ENCODE results near the gene SLC22A17. TPM values are rescaled to one million over a fixed set of nuclear protein-coding genes. Genes with fewer than 3 reads are reported as not detected.

The SLC22A17 gene
- total RNA-seq, 4 donors from 2014 or later: 4.0 to 14.2 (median 8.5) TPM

DNA sequence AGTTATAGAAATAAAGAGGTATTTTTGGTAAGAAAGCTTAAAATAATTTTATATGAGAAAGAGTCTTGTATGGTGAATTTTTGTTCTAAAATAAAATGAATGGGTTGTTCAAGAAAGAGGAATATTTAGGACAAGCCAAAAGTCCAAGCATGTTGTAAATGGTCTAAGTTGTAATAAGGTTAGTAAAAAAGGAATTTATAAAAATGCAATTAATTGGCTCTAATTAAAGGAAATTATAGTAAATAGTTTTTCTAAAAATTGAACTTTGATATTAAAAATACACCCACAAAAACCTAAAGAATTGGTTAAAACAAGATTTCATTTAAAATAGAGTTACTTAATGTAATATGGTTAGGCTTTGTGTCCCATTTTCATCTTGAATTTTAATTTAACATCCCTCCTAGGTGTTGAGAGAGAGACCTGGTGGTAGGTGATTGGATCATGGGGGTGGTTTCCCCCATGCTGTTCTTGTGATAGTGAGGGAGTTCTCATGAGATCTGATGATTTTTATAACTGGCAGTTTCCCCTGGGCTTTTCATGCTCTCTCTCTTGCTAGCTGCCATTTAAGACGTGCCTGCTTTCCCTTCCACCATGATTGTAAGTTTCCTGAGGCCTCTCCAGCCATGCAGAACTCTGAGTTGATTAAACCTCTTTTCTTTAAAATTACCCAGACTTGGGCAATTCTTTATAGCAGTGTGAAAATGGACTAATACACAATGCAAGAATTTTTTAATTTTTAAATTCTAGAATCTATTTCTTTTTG is 13.0 kb downstream of the SLC22A17 start:
- intact Hi-C loops (cut with DNase I; ENCODE audit: low total_unique reads): no loop called here
- no peak for DNase-seq
- WGBS, 2 donors (ENCODE audit: low coverage in 1 of 2): 40 to 76% methylated on average over 1 of the region's 1 CpG
- H3K9me3 ChIP-seq: peaks cover 0 to 4% of the 10 kb centered on the region in 2 donors
- no peak overlapping the region for H3K4me3 ChIP-seq
- TF ChIP-seq EP300 (IDR thresholded peaks at IDR 0.05; ENCODE audit: low read depth) (no peak), POLR2AphosphoS5 (IDR thresholded peaks at IDR 0.05) (no peak), POLR2A (IDR thresholded peaks at IDR 0.05) (no peak)
- TF ChIP-seq, protein P1, sequence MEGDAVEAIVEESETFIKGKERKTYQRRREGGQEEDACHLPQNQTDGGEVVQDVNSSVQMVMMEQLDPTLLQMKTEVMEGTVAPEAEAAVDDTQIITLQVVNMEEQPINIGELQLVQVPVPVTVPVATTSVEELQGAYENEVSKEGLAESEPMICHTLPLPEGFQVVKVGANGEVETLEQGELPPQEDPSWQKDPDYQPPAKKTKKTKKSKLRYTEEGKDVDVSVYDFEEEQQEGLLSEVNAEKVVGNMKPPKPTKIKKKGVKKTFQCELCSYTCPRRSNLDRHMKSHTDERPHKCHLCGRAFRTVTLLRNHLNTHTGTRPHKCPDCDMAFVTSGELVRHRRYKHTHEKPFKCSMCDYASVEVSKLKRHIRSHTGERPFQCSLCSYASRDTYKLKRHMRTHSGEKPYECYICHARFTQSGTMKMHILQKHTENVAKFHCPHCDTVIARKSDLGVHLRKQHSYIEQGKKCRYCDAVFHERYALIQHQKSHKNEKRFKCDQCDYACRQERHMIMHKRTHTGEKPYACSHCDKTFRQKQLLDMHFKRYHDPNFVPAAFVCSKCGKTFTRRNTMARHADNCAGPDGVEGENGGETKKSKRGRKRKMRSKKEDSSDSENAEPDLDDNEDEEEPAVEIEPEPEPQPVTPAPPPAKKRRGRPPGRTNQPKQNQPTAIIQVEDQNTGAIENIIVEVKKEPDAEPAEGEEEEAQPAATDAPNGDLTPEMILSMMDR (IDR thresholded peaks at IDR 0.05): no peak
- H3K36me3 ChIP-seq: no peaks in the 10 kb centered on the region
- no peak overlapping the region for H3K27ac ChIP-seq
- in situ Hi-C loops (cut with MboI; ENCODE audit: low pct_ligation_motif_present in 1 of 4, low pct_unique_long_range_greater_than_20kb in 1 of 4, low sequenced_read_pairs in 3 of 4): loop anchor here in 2 of 4 donors (25.0 kb wide), 1 partner anchor 223 kb away; the partner anchor contains the start of genes AP1G2 (in 2 of the 2), THTPA (in 2 of the 2) and ZFHX2 (in 2 of the 2)
- H3K4me1 ChIP-seq: no peaks in the 10 kb centered on the region
- H3K27me3 ChIP-seq: peaks cover 9% of the 10 kb centered on the region

DNA sequence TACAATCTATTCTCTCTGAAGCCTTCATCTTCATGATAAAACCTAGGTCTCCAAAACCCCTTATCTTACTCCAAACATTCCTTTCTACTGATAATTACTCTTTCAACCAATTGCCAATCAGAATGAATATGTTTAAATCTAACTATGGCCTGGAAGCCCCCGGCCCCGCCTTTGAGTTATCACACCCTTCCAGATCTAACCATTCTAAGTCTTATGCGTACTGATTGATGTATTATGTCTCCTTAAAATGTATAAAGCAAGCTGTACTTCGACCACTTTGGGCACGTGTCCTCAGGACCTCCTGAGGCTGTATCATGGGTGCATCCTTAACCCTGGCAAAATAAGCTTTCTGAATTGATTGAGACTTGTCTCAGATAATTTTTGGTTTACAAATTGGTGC is 17.1 kb downstream of the SLC22A17 start:
- no peak for DNase-seq
- Histone ChIP-seq H3K4me3 (no peak overlapping the region), H3K9me3 (peaks cover 0 to 4% of the 10 kb centered on the region in 2 donors), H3K4me1 (no peaks in the 10 kb centered on the region), H3K27ac (no peak overlapping the region), H3K27me3 (peaks cover 4% of the 10 kb centered on the region), H3K36me3 (no peaks in the 10 kb centered on the region)
- TF ChIP-seq, protein P1 (IDR thresholded peaks at IDR 0.05): no peak
- no peak for TF ChIP-seq EP300 (IDR thresholded peaks at IDR 0.05; ENCODE audit: low read depth)
- no peak for TF ChIP-seq POLR2A (IDR thresholded peaks at IDR 0.05)
- no peak for TF ChIP-seq POLR2AphosphoS5 (IDR thresholded peaks at IDR 0.05)
- 82 to 85% methylated on average over 5 of the region's 5 CpGs for WGBS, 2 donors (ENCODE audit: low coverage in 1 of 2)
- in situ Hi-C loops (cut with MboI; ENCODE audit: low pct_ligation_motif_present in 1 of 4, low pct_unique_long_range_greater_than_20kb in 1 of 4, low sequenced_read_pairs in 3 of 4) (loop anchor here in 2 of 4 donors (25.0 kb wide), 1 partner anchor 227 kb away; the partner anchor contains the start of genes AP1G2 (in 2 of the 2), THTPA (in 2 of the 2) and ZFHX2 (in 2 of the 2)), intact Hi-C loops (cut with DNase I; ENCODE audit: low total_unique reads) (no loop called here)

DNA sequence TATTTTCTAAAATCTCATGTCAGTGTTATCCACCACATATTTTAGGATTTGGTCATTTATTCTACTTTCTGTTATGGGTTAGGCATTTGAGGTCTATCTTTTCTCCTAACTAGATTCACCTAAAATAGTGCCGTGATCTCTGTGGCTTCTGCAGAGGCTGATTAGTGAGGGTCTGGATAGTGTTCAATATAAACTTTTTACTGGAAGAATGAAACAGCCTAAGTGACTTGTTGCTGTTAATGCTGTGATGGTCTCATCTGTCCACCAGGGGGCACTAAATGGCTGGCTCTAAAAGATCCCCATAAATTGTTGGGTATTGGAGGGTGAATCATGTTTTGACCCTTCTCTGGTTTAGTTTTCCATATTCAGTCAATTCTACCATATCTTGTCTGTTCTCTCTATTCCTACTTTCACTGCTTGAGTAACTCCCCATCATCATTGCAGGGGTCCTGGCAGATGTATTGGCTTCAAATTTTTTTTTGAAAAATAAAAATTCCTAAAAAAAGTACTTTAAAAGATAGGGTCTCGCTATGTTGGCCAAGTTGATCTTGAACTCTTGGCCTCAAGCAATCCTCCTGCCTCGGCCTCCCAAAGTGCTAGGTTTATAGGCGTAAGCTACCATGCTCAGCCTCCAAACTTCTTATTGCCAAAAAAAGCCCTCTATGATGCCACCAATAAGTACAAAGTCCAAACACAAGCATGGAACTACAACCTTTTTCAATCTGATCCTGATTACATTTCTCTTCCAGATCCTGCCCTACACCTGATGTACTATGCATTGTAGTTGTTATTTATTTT is 24.5 kb downstream of the SLC22A17 start:
- Histone ChIP-seq H3K36me3 (peaks cover 0 to 24% (median 8%) of the 10 kb centered on the region in 4 donors), H3K4me3 (no peak overlapping the region), H3K27me3 (no peaks in the 10 kb centered on the region), H3K4me1 (peaks cover under 1 to 8% (median 2%) of the 10 kb centered on the region in 4 donors), H3K9me3 (no peaks in the 10 kb centered on the region), H3K27ac (no peak overlapping the region)
- intact Hi-C loops (cut with DNase I; ENCODE audit: low total_unique reads) (loop anchor here (2.0 kb wide), 1 partner anchor 53 kb away; no protein-coding TSS in a partner anchor), in situ Hi-C loops (cut with MboI; ENCODE audit: low pct_ligation_motif_present in 1 of 4, low pct_unique_long_range_greater_than_20kb in 1 of 4, low sequenced_read_pairs in 3 of 4) (loop anchor here in 2 of 4 donors (25.0 kb wide), 1 partner anchor 234 kb away; the partner anchor contains the start of genes AP1G2 (in 2 of the 2), THTPA (in 2 of the 2) and ZFHX2 (in 2 of the 2))
- peak; percentile 76 for DNase-seq
- TF ChIP-seq POLR2A (IDR thresholded peaks at IDR 0.05): no peak
- no peak for TF ChIP-seq POLR2AphosphoS5 (IDR thresholded peaks at IDR 0.05)
- TF ChIP-seq, protein P1 (IDR thresholded peaks at IDR 0.05): peak; percentile 85 to 90 (median 86)
- 44 to 57% methylated on average over 2 to 4 of the region's 4 CpGs for WGBS, 2 donors (ENCODE audit: low coverage in 1 of 2)
